NOMO-1 treated with dmso at 0.1 percent for 144 hours (cell line): ENCODE results near the gene USP2.

ENCODE experiments used
- DNase-seq: peaks from one replicate; lab custom pipeline; 2025; ENCODE audit not compliant: unreplicated experiment; lab: John Stamatoyannopoulos, UW

The USP2 gene

GRCh38 chr11:119310682-119311052, 70.8 kb downstream of the USP2 start:
- no peak for DNase-seq

GRCh38 chr11:119309953-119310681, 71.4 kb downstream of the USP2 start:
- DNase-seq = no peak

- no peak for DNase-seq
Measured at GRCh38 chr11:119309411-119309810, 72.1 kb downstream of the USP2 start.

DNA sequence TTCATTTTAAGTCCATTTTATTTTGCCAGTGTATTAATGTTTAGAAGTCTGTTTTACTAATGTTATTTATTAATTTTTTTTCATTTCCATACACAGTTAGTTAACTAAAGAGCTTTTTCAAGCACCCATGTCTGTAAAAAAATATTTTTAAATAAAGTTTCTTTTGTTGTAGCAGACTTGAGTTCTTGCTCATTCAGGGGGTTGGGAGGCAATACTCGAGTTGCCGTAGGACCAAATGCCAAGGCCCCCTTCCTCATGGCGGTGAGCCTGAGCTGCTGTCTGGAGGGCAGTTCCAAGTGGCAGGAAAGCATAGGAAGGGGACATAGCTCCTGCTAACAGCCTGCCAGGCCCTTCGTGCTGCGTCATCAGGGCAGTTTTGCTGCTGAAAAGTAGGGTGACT, 73.5 kb downstream of the USP2 start:
- no peak for DNase-seq

GRCh38 chr11:119307219-119307618, 74.3 kb downstream of the USP2 start:
- DNase-seq = no peak

- DNase-seq = no peak
Measured at GRCh38 chr11:119306373-119306890, 75.1 kb downstream of the USP2 start.

GRCh38 chr11:119305556-119306372, 75.7 kb downstream of the USP2 start:
- DNase-seq = no peak
